KG1 (cell line): Measurements from ENCODE around the gene SLC48A1.

Experiments used
- DNase-seq: peaks from one replicate; lab custom pipeline; 2025; lab: John Stamatoyannopoulos, UW

The SLC48A1 gene

DNA sequence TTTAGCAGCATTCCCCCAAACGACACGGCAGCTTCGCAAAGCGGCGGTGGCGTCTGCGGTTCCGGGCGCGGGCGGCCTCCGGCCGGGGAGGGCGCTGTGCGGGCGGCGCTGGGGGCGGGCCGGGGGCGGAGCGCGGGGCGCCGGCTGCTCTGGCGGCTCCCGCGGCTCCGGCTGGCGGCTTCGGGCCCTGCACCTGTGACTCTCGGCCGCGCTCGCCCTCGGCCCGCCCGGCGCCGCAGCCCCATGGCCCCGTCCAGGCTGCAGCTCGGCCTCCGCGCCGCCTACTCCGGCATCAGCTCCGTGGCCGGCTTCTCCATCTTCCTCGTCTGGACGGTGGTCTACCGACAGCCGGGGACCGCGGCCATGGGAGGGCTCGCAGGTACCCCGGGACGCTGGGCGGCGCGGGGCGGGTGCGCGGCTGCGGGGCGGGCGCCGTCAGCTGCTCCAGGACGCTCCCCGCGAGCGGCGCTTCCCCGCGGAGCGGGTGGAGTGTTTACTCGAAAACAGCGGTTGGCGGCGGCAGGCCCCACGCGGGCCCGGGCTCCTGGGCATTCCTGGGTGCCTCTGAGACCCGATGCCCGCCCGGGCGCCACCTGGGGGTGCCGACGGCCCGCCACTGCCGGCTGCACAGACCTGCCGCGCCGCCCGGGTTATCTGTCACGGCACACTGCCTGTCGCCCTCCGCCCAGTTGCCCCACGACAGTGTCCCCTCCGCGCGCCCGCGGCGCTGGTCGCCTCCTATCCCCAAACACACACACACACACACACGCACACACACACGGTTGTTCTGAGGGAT, at the start of gene SLC48A1:
Gene SLC48A1, plus strand, starts transcription at position 177 of the 796 bp plus-strand sequence. Its CDS starts 67 bp downstream, at position 244.
- peak; percentile 46 for DNase-seq

DNA sequence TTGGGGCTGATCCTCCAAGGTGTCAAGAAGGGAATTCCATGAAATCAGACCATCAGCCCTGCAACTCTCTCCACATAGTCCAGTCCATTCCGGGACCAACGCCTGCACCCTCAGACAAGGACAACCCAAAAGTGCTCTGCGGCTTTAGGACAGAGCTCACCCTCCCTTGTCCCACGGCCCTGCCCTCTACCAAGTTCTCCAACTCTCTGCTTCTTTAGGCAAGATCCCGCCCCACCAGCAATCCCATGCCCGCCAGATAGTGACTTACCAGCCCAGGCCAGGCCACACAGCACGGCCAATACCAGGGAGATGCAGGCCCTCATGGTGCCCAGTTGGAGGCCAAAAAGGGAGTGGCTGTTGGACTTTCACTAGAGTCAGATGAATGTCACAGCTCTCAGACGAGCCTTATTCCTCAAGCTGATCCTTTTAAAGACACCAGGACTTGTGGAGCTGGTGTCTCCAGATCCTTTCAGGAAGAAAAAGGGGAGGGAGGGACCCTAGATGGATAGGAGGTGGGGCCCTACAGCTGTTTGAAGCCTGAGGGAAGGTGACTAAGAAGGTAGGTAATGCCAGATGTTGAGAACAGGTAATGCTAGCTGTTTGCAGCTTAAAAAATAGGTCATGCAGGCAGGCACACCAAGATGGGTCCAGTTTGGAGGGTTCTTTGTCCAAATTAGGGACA, 47.8 kb upstream of the SLC48A1 start, which contains the start of gene ENDOU:
Gene ENDOU, minus strand, starts transcription at position 400 of the 682 bp plus-strand sequence. Its CDS starts 77 bp downstream, at position 323.
- no peak for DNase-seq

DNA sequence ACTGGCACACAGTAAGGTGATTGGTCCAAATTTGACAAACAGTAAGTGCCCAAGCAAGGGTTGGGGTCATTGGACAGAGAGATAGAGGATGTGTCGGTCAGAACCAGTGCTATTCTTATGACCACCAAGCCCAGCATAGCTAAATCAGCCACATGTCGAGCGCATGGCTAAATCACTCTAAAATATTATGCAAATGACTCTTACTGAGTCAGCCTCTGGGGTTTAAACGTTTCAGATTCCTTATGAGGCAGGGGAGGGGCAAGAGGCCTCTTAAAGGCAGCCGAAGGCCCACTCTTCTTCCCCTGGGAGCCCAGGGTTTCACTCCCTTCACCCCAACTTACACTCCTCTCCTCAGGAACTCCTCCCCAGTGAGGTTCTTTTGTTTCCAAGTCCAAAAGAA, 47.1 kb upstream of the SLC48A1 start:
- no peak for DNase-seq

- DNase-seq = no peak
Observed at GRCh38 chr12:47729233-47729632, 43.8 kb upstream of the SLC48A1 start.

DNA sequence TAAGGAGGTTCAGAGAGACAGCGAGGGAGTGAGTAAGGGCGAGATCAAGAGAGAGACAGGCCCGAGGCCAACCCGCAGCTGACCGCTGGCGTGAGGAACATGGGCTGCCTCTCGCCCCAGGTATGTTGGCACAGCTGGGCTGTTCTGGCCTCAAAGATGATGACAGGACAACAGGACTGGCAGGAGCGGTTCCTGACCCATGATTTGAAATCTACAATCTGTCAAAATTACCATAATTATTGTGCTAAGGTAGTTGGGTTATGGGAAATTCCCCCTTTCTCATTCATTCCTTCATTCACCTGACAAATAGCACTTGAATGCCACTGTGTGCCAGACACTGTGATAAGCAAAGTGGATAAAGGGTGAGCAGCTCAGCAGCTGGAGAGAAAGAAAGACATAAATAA, 42.7 kb upstream of the SLC48A1 start:
- no peak for DNase-seq

- no peak for DNase-seq
Observed at GRCh38 chr12:47731723-47732122, 41.3 kb upstream of the SLC48A1 start.

DNA sequence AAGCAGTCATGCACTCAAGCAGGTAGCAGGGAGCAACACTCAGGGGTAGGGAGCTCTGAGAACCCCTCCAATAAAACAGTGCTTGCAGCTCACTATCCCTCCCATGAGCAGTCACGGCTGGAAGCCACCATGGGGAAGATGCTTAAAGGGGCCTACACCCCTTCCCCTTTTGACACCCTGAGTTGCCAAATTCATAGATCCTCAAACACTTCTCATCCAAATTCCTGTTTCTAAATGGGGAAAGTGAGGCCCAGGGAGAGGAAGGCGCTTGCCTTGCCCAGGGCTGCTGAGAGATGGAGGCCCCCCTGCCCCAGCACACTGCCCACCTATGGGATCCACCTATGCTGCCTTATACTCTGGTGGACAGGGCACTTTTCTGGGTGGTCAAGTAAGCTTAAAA, 40.5 kb upstream of the SLC48A1 start:
- no peak for DNase-seq

GRCh38 chr12:47733142-47733541, 39.9 kb upstream of the SLC48A1 start:
- no peak for DNase-seq

GRCh38 chr12:47734725-47735480, 38.1 kb upstream of the SLC48A1 start:
- DNase-seq = no peak

- no peak for DNase-seq
Observed at GRCh38 chr12:47735649-47736048, 37.4 kb upstream of the SLC48A1 start.

GRCh38 chr12:47736216-47736615, 36.8 kb upstream of the SLC48A1 start:
- no peak for DNase-seq

DNA sequence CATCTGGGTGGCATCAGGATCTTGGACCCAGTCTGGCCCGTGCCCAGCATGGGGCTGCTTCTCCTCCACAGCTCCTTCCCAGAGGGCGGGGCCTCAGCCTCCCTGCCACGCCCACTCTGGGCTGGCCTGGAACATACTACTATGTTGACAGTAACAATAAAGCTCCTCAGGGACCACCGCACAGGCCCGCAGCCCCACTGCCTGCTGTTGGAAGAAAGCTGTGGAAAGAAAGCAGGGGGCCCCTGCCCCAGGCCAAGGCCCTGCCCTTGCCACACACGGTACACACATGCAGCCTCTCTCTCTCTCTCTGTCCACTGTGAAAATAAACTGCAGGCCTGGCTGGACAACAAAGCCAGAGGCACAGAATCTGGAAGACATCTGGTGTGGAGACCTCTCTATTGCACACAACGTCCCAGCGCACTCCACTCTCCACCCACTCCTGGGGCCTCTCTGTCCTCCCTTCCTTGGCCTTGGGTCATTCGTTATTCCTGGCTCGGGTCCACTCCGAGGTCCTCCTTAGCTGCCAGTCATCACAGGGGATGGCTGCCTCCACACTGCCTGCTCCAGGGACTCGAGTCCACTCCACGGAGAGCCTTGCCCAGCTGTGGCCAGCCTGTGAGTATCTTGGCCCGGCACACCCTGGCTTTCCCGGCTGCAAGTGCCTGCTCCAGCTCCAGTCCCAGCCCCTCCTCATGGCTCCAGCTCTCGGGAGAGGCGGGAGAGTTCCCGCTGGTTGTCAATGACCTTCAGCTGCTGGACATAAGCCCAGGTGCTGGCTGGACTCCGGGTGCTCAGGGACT, 36.0 kb upstream of the SLC48A1 start:
- no peak for DNase-seq

GRCh38 chr12:47737936-47738594, 35.0 kb upstream of the SLC48A1 start:
- no peak for DNase-seq

DNA sequence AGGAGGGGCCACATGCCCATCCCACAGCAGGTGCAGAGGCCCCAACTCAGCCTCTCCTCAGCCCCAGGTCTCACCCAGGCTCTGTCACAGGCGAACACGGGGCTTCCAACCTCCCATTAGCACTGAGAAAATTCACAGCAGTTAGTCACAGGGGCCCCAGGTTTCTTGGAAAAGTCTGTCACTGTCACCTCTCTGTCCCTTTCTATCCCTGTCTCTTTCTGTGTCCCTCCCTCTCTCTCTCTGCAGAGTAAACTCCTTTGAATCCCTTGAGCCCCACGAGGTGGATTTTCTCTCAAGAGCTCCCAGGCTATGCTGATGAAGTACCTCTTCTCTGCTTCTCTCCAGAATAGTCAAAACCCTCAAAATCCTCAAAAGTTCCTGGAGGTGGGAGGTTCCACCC, 33.7 kb upstream of the SLC48A1 start:
- no peak for DNase-seq

DNA sequence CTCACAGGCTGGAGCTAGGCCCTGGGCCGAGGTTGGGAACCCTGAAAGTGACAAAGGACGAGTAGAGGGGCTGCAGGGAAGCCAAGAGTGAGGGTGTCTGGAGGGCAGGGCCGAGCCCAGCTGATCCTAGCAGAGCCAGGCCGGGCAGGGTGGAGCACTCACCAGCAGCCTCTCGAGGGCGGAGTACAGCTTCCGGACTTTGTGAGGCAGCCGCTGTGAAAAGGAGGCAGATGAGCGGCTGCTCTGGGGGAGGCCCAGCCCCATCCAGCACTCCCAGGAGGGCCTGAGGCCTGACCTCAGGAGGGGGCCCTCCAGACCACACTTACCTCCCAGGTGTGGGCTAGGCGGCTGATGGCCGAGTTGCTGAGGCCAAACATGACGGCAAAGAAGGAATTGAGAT, 33.1 kb upstream of the SLC48A1 start:
- no peak for DNase-seq

DNA sequence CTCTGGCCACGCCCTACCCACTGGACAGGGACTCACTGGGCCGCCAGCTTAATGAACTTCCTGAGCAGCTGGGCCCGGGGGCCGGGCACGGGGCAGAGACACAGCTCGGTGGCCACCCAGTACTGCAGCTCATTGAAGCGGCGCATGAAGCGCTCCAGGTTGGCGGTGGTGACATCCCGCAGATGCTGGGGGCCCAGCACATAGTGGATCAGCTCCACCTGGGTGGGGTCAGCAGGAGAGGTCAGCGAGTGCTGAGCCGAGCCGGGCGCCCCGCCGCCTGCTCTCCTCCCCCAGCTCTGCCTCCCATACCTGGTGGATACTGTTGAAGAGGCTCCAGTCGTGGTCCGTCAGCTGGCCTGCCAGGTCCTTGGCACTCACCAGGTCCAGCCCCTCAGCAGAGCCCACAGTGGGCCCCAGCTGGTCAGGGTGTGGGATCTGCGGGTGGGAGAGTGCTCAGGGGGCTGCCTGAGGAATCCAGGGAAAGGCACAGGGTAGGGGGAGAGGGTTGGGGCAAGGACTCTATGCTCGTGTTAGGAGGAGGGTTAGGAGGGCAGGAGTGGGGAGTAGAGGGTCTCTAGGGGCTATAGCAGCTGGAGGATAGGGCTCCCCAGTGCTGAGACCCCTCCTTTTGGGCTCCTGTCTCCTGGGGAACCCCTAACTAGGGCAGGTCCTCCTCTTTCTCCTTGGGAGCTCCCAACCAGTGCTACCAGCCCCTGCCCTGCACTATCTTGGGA, 32.3 kb upstream of the SLC48A1 start:
- no peak for DNase-seq

DNA sequence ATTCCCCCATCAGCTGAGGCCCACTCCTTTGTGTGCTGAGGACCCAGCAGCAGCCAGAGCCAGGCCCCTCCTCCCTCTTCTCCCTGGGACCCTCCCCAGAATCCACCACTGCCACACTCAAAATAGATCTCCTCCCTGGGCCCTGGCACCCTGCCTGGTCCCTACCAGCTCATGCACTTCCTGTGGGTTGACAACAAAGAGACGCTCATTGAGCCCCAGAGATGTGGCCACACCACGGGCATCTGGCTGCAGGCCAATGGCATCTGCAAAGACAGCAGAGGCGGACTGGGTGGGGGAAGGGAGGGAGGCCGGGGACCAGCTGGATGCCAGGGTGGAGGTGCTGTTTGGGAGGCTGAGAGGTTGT, 31.7 kb upstream of the SLC48A1 start:
- DNase-seq = peak; percentile 60

DNA sequence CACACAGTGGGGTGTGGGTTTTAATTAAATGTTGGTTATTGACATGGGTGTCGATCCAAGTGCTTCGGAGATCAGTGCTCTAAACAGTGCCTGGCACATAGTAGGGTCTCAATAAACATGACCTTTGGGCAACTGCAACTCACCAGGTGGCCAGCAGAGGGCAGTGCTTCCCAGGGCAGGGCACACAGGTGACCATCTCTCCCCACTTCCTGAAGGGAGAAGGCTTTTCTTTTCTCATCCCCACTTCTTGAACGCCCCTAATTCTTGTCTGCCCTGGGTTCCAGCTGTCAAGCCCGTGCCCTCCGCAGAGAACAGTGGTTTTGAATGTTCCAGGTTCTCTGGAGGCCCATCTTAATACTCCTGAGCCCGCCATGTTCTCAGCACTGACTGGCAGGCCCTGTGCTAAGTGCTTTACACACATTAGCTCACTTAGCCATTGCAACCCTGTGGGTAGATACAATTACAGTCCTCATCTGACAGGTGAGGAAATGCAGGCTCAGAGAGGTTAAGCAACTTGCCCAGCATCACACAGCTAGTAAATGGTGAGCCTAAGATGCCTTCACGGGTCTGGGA, 30.7 kb upstream of the SLC48A1 start:
- no peak for DNase-seq

DNA sequence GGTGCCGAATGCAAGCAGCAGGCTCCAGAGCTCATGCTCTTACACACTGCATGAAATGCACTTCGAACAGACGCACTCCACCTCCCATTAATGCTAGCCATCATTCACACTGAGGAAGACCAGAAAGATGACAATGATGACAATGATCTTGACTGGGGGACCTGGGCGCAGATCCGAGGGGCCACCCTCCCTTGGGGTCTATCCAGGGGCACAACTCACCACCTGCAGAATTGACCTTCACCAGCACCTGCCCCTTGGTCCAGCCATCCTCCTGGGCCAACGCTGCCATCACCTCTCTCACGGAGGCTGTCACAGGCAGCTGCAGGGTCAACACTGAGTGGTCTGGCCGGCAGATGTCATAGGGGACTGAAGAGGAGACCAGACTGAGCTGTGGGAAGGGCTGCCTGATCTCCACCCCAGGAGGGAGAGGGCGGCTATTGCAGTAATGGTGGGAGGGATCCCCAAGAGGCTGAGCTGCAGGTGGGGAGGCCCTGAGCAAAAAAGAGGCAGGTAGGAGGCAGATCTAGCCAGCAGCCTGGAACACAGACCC, 29.7 kb upstream of the SLC48A1 start:
- no peak for DNase-seq
